ENCODE results near the gene CHRM5.
"Not testable (repeated sequence)": the region's sequence is repeated elsewhere in the genome, so short reads cannot be mapped to it uniquely, and the experiment has no call there.

The CHRM5 gene

DNA sequence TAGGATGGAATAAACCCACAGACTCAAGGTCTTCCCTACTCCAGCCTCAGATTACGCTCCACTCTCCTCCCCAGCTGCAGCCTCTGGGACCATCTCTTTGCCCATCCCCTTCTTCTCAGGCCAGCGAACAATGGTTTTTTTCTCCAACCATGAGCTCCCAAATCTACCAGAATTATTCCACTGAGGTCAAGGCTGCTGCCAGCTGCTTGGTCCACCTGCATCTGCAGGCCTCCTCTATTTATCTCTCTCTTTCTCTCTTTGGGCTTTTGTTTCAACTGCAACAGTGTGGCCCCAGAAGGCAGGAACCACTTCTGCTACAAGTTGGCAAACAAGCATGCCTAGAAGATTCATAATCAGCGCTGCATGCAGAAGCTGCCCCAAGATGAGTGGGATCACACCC, 19.1 kb downstream of the CHRM5 start:
- no peak for TF ChIP-seq CTCF (IDR thresholded peaks at IDR 0.05)
- no peak overlapping the region for H3K27ac ChIP-seq

GRCh38 chr15:33988384-33988783, 20.1 kb downstream of the CHRM5 start:
- no peaks in the 10 kb centered on the region for H3K27me3 ChIP-seq
- intact Hi-C loops (cut with DNase I; ENCODE audit: low total_unique reads) = no loop called here
- no peak overlapping the region for H3K27ac ChIP-seq
- TF ChIP-seq CTCF (IDR thresholded peaks at IDR 0.05) = no peak
- no peaks in the 10 kb centered on the region for H3K9me3 ChIP-seq
- peaks cover 0 to 11% (median 2%) of the 10 kb centered on the region in 4 donors for H3K4me1 ChIP-seq
- DNase-seq = no peak
- H3K36me3 ChIP-seq = no peaks in the 10 kb centered on the region
- no peak overlapping the region for H3K4me3 ChIP-seq

More for the DNA sequence above, 19.1 kb downstream of the CHRM5 start:
- no peaks in the 10 kb centered on the region for H3K9me3 ChIP-seq
- H3K36me3 ChIP-seq = no peaks in the 10 kb centered on the region
- H3K27me3 ChIP-seq = no peaks in the 10 kb centered on the region
- H3K4me3 ChIP-seq = no peak overlapping the region
- DNase-seq = no peak
- H3K4me1 ChIP-seq = peaks cover 0 to 15% (median 2%) of the 10 kb centered on the region in 4 donors
- intact Hi-C loops (cut with DNase I; ENCODE audit: low total_unique reads) = no loop called here

- no peak overlapping the region for H3K27ac ChIP-seq
- DNase-seq = no peak
- intact Hi-C loops (cut with DNase I; ENCODE audit: low total_unique reads) = no loop called here
These were observed 25.8 kb downstream of the CHRM5 start for GRCh38 chr15:33994005-33994615.

DNA sequence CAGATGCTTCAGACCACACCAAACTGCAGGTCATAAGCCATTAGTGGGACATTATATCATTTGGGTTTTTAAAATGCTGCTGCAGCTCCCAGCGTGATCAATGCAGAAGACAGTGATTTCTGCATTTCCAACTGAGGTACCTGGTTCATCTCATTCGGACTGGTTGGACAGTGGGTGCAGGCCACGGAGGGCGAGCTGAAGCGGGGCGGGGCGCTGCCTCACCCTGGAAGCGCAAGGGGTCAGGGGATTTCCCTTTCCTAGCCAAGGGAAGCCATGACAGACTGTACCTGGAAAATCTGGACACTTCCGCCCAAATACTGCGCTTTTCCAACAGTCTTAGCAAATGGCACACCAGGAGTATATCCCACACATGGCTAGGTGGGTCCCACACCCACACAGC, 27.4 kb downstream of the CHRM5 start:
- H3K36me3 ChIP-seq; H3K4me3 ChIP-seq; intact Hi-C loops (cut with DNase I; ENCODE audit: low total_unique reads); H3K9me3 ChIP-seq; H3K27me3 ChIP-seq; H3K27ac ChIP-seq; DNase-seq; H3K4me1 ChIP-seq: not testable (repeated sequence)

More at GRCh38 chr15:33994005-33994615, 25.8 kb downstream of the CHRM5 start:
- Histone ChIP-seq H3K9me3 (no peaks in the 10 kb centered on the region), H3K36me3 (peaks cover 0 to 5% (median 0%) of the 10 kb centered on the region in 3 donors), H3K27me3 (no peaks in the 10 kb centered on the region), H3K4me3 (no peak overlapping the region), H3K4me1 (no peaks in the 10 kb centered on the region)
- no peak for TF ChIP-seq CTCF (IDR thresholded peaks at IDR 0.05)

DNA sequence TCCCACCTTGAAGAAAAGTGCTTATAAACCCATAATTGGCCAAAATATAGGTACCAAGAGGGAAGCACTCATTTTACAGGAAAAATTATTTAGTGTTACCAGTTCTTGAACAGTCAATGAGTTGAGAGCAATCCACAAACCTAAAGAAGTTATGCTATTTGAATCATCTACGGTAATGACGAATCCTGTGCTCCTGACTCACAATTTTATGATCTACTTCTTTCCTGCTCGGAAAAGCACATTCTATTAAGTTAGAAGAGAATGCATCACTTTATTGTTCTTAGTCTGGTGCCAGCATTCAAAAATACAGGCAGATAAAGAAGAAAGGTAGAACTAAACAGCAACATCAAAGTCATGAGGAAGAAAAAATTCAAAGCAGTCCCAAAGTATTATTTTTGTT, 33.2 kb downstream of the CHRM5 start:
- Histone ChIP-seq H3K9me3 (no peaks in the 10 kb centered on the region), H3K4me3 (no peak overlapping the region), H3K4me1 (no peaks in the 10 kb centered on the region), H3K36me3 (no peaks in the 10 kb centered on the region), H3K27me3 (no peaks in the 10 kb centered on the region), H3K27ac (no peak overlapping the region)
- TF ChIP-seq CTCF (IDR thresholded peaks at IDR 0.05) = no peak
- intact Hi-C loops (cut with DNase I; ENCODE audit: low total_unique reads) = no loop called here
- DNase-seq = no peak

GRCh38 chr15:34006381-34006780, 38.1 kb downstream of the CHRM5 start:
- no peak for DNase-seq
- Histone ChIP-seq H3K4me1 (no peaks in the 10 kb centered on the region), H3K27ac (no peak overlapping the region), H3K27me3 (no peaks in the 10 kb centered on the region), H3K4me3 (no peak overlapping the region), H3K36me3 (no peaks in the 10 kb centered on the region), H3K9me3 (no peaks in the 10 kb centered on the region)
- intact Hi-C loops (cut with DNase I; ENCODE audit: low total_unique reads) = no loop called here
- no peak for TF ChIP-seq CTCF (IDR thresholded peaks at IDR 0.05)

All from tibial artery (tissue), 4 donors.